SH-SY5Y (cell line): ENCODE results near the gene MT1H.

Experiments
- GATA2 ChIP-seq: IDR thresholded peaks from 2 replicates; pipeline ENCODE4 v1.6.1; 2011; ENCODE audit warnings: mild to moderate bottlenecking, low read depth, low read length
- GATA3 ChIP-seq: IDR thresholded peaks from 2 replicates; pipeline ENCODE4 v1.6.1; 2011; ENCODE audit warnings: low read depth, mild to moderate bottlenecking, low read length, moderate library complexity

DNA sequence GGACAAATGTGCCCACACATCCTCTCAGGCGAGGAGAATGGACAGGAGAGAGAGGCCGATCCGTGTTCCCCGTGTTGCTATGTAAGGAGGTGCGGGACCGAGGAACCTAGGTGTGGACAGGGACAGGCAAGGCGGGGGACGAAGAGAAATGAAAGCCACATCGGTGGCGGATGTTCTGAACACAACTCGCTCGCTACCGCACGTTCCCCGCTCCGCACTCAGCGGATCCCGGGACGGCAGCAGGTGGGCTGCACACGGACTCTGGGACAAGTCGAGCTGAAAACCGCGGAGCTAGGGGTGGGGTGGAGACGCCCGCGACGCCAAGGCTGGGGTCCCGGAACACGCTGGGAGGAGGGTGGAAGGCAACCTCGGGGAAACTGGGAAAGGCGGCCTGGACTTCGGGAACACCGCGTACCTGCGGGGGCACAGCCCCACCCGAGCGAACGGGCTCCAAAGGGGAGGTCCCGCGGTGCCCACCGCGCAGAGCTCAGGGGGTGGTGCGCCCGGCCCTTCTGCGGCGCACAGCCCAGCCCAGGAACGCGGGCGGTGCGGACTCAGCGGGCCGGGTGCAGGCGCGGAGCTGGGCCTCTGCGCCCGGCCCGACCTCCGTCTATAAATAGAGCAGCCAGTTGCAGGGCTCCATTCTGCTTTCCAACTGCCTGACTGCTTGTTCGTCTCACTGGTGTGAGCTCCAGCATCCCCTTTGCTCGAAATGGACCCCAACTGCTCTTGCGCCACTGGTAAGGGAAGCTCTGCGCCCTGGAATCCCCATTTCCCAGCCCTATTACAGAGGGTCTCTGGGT lies 44.3 kb upstream of the MT1H start, which contains the start of gene MT1E:
- TF ChIP-seq GATA2 (no peak), GATA3 (no peak)
